GM10266 (cell line): Measurements from ENCODE around the gene ANGEL1.

Experiments used
- DNase-seq: peaks from one replicate; pipeline ENCODE4 v3.0.0; 2012; ENCODE audit errors: extremely low spot score
- CTCF ChIP-seq: IDR thresholded peaks from 2 replicates; pipeline ENCODE4 v1.5.1; 2012; ENCODE audit warnings: mild to moderate bottlenecking, low read depth; ENCODE audit not compliant: control insufficient read depth, insufficient read depth; ENCODE audit errors: missing control alignments

ANGEL1 gene

GRCh38 chr14:76770521-76771436 is 41.9 kb downstream of the ANGEL1 start:
- TF ChIP-seq CTCF = no peak

GRCh38 chr14:76769636-76770292 is 42.9 kb downstream of the ANGEL1 start:
- no peak for DNase-seq
- TF ChIP-seq CTCF = no peak

More at GRCh38 chr14:76770521-76771436, 41.9 kb downstream of the ANGEL1 start:
- no peak for DNase-seq

- DNase-seq = no peak
- no peak for TF ChIP-seq CTCF
Observed at GRCh38 chr14:76768671-76769500, 43.8 kb downstream of the ANGEL1 start.

- TF ChIP-seq CTCF = no peak
- DNase-seq = peak; percentile 85
Observed at GRCh38 chr14:76767681-76768656, 44.7 kb downstream of the ANGEL1 start.

- no peak for DNase-seq
- TF ChIP-seq CTCF = no peak
Observed at GRCh38 chr14:76765461-76765931, 47.2 kb downstream of the ANGEL1 start.

GRCh38 chr14:76763096-76764041 is 49.3 kb downstream of the ANGEL1 start:
- no peak for TF ChIP-seq CTCF
- no peak for DNase-seq
